OCI-LY7 (cell line): ENCODE results near the gene PTGDS. TPM values are rescaled to one million over a fixed set of nuclear protein-coding genes. Genes with fewer than 3 reads are reported as not detected.

Source experiments
- BruUV-seq: library from RNA; stranded (reverse); fragments of 400-500 nt; replicated peaks from 2 replicates; lab custom pipeline; 2021; lab: Mats Ljungman, UMichigan
- CTCF ChIA-PET: fragments of 300-600 bp; sonication (Branson Sonifier 250); formaldehyde crosslinking; loops from one replicate; lab custom pipeline; 2022; ENCODE audit warnings: antibody characterized with exemption; ENCODE audit not compliant: unreplicated experiment; lab: Charles Lee
- POLR2A ChIA-PET: fragments of 300-600 bp; sonication (Branson Sonifier 250); formaldehyde crosslinking; loops from one replicate; lab custom pipeline; 2022; ENCODE audit warnings: antibody characterized with exemption; lab: Charles Lee
- DNase-seq: peaks from one replicate; pipeline ENCODE4 v3.0.0-alpha.2; 2015; ENCODE audit warnings: low spot score
- H2AFZ ChIP-seq: fragments of 200-600 bp; sonication (generic), shearing (Covaris generic); 2 replicates; pipeline ENCODE4 v1.6.1; 2014; ENCODE audit warnings: mild to moderate bottlenecking, antibody characterized with exemption, low read length, moderate library complexity
- H3K27ac ChIP-seq: fragments of 200-600 bp; sonication (generic); 2 replicates; pipeline ENCODE4 v1.5.1; 2014; ENCODE audit warnings: mixed run types, low read depth, mild to moderate bottlenecking, moderate library complexity, low read length, inconsistent platforms; ENCODE audit not compliant: poor library complexity, severe bottlenecking
- H3K36me3 ChIP-seq: fragments of 200-600 bp; sonication (generic); 2 replicates; pipeline ENCODE4 v1.6.1; 2014; ENCODE audit warnings: mild to moderate bottlenecking, antibody characterized with exemption, low read length, moderate library complexity, mixed read lengths; ENCODE audit not compliant: insufficient read depth
- H3K4me1 ChIP-seq: fragments of 200-600 bp; sonication (generic); 2 replicates; pipeline ENCODE4 v1.5.1; 2014; ENCODE audit warnings: mild to moderate bottlenecking, low read length; ENCODE audit not compliant: insufficient read depth, poor library complexity, severe bottlenecking
- H3K4me2 ChIP-seq: fragments of 200-600 bp; sonication (generic); 2 replicates; pipeline ENCODE4 v1.6.1; 2014; ENCODE audit warnings: mild to moderate bottlenecking, low read length
- H3K4me3 ChIP-seq: fragments of 200-600 bp; sonication (generic); 2 replicates; pipeline ENCODE4 v1.5.1; 2014; ENCODE audit warnings: mild to moderate bottlenecking, low read depth, low read length; ENCODE audit not compliant: poor library complexity, severe bottlenecking
- H3K79me2 ChIP-seq: fragments of 200-600 bp; sonication (generic); 2 replicates; pipeline ENCODE4 v1.6.1; 2016; ENCODE audit warnings: low read depth, mild to moderate bottlenecking, low read length, moderate library complexity, mixed read lengths; ENCODE audit not compliant: insufficient read depth
- H3K9me2 ChIP-seq: fragments of 200-600 bp; sonication (generic); 2 replicates; pipeline ENCODE4 v1.6.1; 2016; ENCODE audit warnings: mild to moderate bottlenecking, low read length, mixed read lengths; ENCODE audit not compliant: insufficient read depth
- H3K9me3 ChIP-seq: fragments of 200-600 bp; sonication (generic); 2 replicates; pipeline ENCODE4 v1.6.1; 2014; ENCODE audit warnings: mild to moderate bottlenecking, mixed run types, low read length, mixed read lengths
- H4K20me1 ChIP-seq: fragments of 200-600 bp; sonication (generic); 2 replicates; pipeline ENCODE4 v1.6.1; 2014; ENCODE audit warnings: mild to moderate bottlenecking, antibody characterized with exemption, low read length, moderate library complexity, mixed read lengths; ENCODE audit not compliant: insufficient read depth
- EZH2phosphoT487 ChIP-seq: fragments of 200-600 bp; sonication (generic); IDR thresholded peaks from 2 replicates; pipeline ENCODE4 v1.6.1; 2018; ENCODE audit warnings: low read depth, borderline replicate concordance, mild to moderate bottlenecking, mixed run types, antibody characterized with exemption, low read length, moderate library complexity, mixed read lengths
- intact Hi-C: fragments of 100-400 bp; cut with micrococcal nuclease; formaldehyde crosslinking; loops from one replicate; pipeline ENCODE4 v1.10.0; 2022; ENCODE audit not compliant: unreplicated experiment
- total RNA-seq, 2 experiments: library from RNA; depleted of rRNA in 1 of 2; stranded (reverse); fragments of >200 nt in 1 of 2; shearing (Covaris generic) in 1 of 2; gene quantifications; 2 replicates each; pipeline ENCODE4 v1.2.3, GENCODE V29; 2014 to 2022
- TF ChIP-seq, protein P1 (sequence below): fragments of 200-600 bp; sonication (generic); conservative IDR thresholded peaks from 2 replicates; pipeline ENCODE4 v1.5.1; 2014; ENCODE audit warnings: mild to moderate bottlenecking, antibody characterized with exemption, low read length, moderate library complexity, mixed read lengths

The PTGDS gene
- total RNA-seq, 2 experiments from 2014 or later = not detected

DNA sequence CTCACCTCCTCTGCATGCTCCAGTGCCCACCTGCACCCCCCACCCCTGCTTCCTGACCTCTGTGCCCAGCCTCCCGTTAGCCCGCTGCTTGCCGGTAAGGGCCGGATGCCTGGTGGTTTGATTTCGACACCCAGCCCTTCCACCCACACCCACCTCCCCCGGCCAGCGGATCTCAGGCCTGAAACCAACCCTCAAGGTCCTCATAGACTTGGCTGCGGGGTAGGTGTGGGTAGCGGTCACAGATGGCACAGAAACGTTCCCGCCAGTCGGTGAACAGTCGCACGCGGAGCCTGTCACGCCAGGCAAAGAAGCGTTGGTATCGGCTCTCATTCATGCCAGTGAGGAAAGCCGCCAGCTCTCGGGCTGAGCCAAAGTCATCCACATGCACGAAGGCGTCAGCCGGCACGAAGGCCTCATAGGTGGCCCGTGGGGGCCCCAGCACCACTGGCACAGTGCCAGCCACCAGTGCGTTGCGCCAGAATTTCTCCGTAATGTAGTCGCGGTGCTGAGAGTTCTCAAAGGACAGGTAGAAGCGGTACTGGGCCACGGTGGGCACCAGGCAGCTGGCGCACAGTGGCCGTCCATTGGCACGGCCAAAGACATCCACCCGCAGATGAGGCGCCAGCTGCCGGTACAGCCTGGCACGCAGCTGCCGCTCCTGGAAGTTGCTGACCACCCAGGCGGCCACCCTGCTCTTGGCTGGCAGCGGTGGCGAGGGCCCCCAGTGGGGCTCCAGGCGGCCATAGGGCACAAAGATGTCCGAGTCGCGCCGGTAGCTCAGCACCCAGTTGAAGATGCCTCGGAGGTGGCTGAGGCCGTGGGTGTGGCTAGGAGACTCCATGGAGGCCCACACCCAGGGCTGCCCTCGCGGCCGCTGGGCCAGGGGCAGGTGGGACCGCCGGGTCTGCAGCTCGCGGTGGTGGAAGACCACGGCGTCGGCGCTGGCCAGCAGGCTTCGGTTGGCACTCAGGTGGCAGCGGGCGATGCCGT, 53.5 kb downstream of the PTGDS start:
- Histone ChIP-seq H3K9me2 (no peaks in the 10 kb centered on the region), H3K9me3 (no peaks in the 10 kb centered on the region), H3K4me1 (peaks cover 48% of the 10 kb centered on the region), H3K27ac (no peak overlapping the region), H4K20me1 (no peaks in the 10 kb centered on the region), H3K4me2 (no peak overlapping the region), H3K4me3 (no peak overlapping the region), H3K36me3 (no peaks in the 10 kb centered on the region), H2AFZ (no peak overlapping the region), H3K79me2 (no peaks in the 10 kb centered on the region)
- intact Hi-C loops = no loop called here
- TF ChIP-seq, protein P1, sequence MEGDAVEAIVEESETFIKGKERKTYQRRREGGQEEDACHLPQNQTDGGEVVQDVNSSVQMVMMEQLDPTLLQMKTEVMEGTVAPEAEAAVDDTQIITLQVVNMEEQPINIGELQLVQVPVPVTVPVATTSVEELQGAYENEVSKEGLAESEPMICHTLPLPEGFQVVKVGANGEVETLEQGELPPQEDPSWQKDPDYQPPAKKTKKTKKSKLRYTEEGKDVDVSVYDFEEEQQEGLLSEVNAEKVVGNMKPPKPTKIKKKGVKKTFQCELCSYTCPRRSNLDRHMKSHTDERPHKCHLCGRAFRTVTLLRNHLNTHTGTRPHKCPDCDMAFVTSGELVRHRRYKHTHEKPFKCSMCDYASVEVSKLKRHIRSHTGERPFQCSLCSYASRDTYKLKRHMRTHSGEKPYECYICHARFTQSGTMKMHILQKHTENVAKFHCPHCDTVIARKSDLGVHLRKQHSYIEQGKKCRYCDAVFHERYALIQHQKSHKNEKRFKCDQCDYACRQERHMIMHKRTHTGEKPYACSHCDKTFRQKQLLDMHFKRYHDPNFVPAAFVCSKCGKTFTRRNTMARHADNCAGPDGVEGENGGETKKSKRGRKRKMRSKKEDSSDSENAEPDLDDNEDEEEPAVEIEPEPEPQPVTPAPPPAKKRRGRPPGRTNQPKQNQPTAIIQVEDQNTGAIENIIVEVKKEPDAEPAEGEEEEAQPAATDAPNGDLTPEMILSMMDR = no peak
- TF ChIP-seq EZH2phosphoT487 = no peak
- POLR2A ChIA-PET = interaction anchor here (0.5 kb wide), 1 partner anchor 118 kb away, joined by 4 read pairs; no protein-coding TSS in a partner anchor
- CTCF ChIA-PET = interaction anchor here (1.0 to 2.2 kb wide), 2 partner anchors 16 to 99 kb away, joined by 5 to 6 read pairs; no protein-coding TSS in a partner anchor
- DNase-seq = peak; percentile 33
- no TSS peak for BruUV-seq

Other genes starting within 250 kb of the PTGDS start
Only the 30 nearest of the 37 such genes appear.
- gene LCN8, start 219.3 kb upstream of the PTGDS start, total RNA-seq (2014; rRNA removed; shearing (Covaris generic)) = not detected in 2 replicates
- gene LCN8, start 219.3 kb upstream of the PTGDS start, total RNA-seq (2022) = not detected in 2 replicates
- gene LCN15, start 213.0 kb upstream of the PTGDS start, total RNA-seq (2014; rRNA removed; shearing (Covaris generic)) = not detected in 2 replicates
- not detected in 2 replicates for gene LCN15, start 213.0 kb upstream of the PTGDS start, total RNA-seq (2022)
- 61.9 and 70.2 TPM in 2 replicates for gene TMEM141, start 186.2 kb upstream of the PTGDS start, total RNA-seq (2014; rRNA removed; shearing (Covaris generic))
- 41.5 and 43.2 TPM in 2 replicates for gene TMEM141, start 186.2 kb upstream of the PTGDS start, total RNA-seq (2022)
- gene CCDC183, start 181.2 kb upstream of the PTGDS start, total RNA-seq (2014; rRNA removed; shearing (Covaris generic)) = 1.3 and 2.2 TPM in 2 replicates
- gene CCDC183, start 181.2 kb upstream of the PTGDS start, total RNA-seq (2022) = 0.44 and 0.88 TPM in 2 replicates
- gene RABL6, start 169.6 kb upstream of the PTGDS start, total RNA-seq (2014; rRNA removed; shearing (Covaris generic)) = 97.0 and 113 TPM in 2 replicates
- gene RABL6, start 169.6 kb upstream of the PTGDS start, total RNA-seq (2022) = 126 and 133 TPM in 2 replicates
- 2.4 and 2.5 TPM in 2 replicates for gene AJM1, start 135.0 kb upstream of the PTGDS start, total RNA-seq (2014; rRNA removed; shearing (Covaris generic))
- 4.6 and 5.1 TPM in 2 replicates for gene AJM1, start 135.0 kb upstream of the PTGDS start, total RNA-seq (2022)
- gene PHPT1, start 128.1 kb upstream of the PTGDS start, total RNA-seq (2014; rRNA removed; shearing (Covaris generic)) = 56.9 and 81.9 TPM in 2 replicates
- 42.4 and 49.9 TPM in 2 replicates for gene PHPT1, start 128.1 kb upstream of the PTGDS start, total RNA-seq (2022)
- 11.7 and 14.0 TPM in 2 replicates for gene MAMDC4, start 125.2 kb upstream of the PTGDS start, total RNA-seq (2014; rRNA removed; shearing (Covaris generic))
- 12.7 and 14.2 TPM in 2 replicates for gene MAMDC4, start 125.2 kb upstream of the PTGDS start, total RNA-seq (2022)
- gene EDF1, start 111.2 kb upstream of the PTGDS start, total RNA-seq (2014; rRNA removed; shearing (Covaris generic)) = 272 and 409 TPM in 2 replicates
- 222 and 246 TPM in 2 replicates for gene EDF1, start 111.2 kb upstream of the PTGDS start, total RNA-seq (2022)
- 31.4 and 34.7 TPM in 2 replicates for gene TRAF2, start 91.0 kb upstream of the PTGDS start, total RNA-seq (2014; rRNA removed; shearing (Covaris generic))
- gene TRAF2, start 91.0 kb upstream of the PTGDS start, total RNA-seq (2022) = 40.5 and 43.7 TPM in 2 replicates
- gene FBXW5, start 32.8 kb upstream of the PTGDS start, total RNA-seq (2014; rRNA removed; shearing (Covaris generic)) = 78.7 and 89.6 TPM in 2 replicates
- gene FBXW5, start 32.8 kb upstream of the PTGDS start, total RNA-seq (2022) = 59.1 and 63.3 TPM in 2 replicates
- gene C8G, start 32.3 kb upstream of the PTGDS start, total RNA-seq (2014; rRNA removed; shearing (Covaris generic)) = 0.95 and 1.0 TPM in 2 replicates
- gene C8G, start 32.3 kb upstream of the PTGDS start, total RNA-seq (2022) = 2.1 and 2.2 TPM in 2 replicates
- 0.95 and 6.5 TPM in 2 replicates for gene LCN12, start 25.2 kb upstream of the PTGDS start, total RNA-seq (2014; rRNA removed; shearing (Covaris generic))
- 3.5 and 3.7 TPM in 2 replicates for gene LCN12, start 25.2 kb upstream of the PTGDS start, total RNA-seq (2022)
- gene LCNL1, start 5.5 kb downstream of the PTGDS start, total RNA-seq (2014; rRNA removed; shearing (Covaris generic)) = not detected in 2 replicates
- gene LCNL1, start 5.5 kb downstream of the PTGDS start, total RNA-seq (2022) = not detected in 2 replicates
- gene PAXX, start 14.9 kb downstream of the PTGDS start, total RNA-seq (2014; rRNA removed; shearing (Covaris generic)) = 63.5 and 66.5 TPM in 2 replicates
- 45.7 and 46.3 TPM in 2 replicates for gene PAXX, start 14.9 kb downstream of the PTGDS start, total RNA-seq (2022)
- not detected in 2 replicates for gene CLIC3, start 19.1 kb downstream of the PTGDS start, total RNA-seq (2014; rRNA removed; shearing (Covaris generic))
- gene CLIC3, start 19.1 kb downstream of the PTGDS start, total RNA-seq (2022) = not detected in 2 replicates
- gene ABCA2, start 50.7 kb downstream of the PTGDS start, total RNA-seq (2014; rRNA removed; shearing (Covaris generic)) = 2.4 and 4.1 TPM in 2 replicates
- gene ABCA2, start 50.7 kb downstream of the PTGDS start, total RNA-seq (2022) = 8.3 and 10.6 TPM in 2 replicates
- not detected in 2 replicates for gene FUT7, start 54.6 kb downstream of the PTGDS start, total RNA-seq (2014; rRNA removed; shearing (Covaris generic))
- gene FUT7, start 54.6 kb downstream of the PTGDS start, total RNA-seq (2022) = 0.21 TPM in 1 of 2 replicates, not detected in the other
- 0.21 and 0.32 TPM in 2 replicates for gene NPDC1, start 68.7 kb downstream of the PTGDS start, total RNA-seq (2014; rRNA removed; shearing (Covaris generic))
- gene NPDC1, start 68.7 kb downstream of the PTGDS start, total RNA-seq (2022) = 0.38 and 0.39 TPM in 2 replicates
- 0.16 TPM in 1 of 2 replicates, not detected in the other for gene ENTPD2, start 76.6 kb downstream of the PTGDS start, total RNA-seq (2014; rRNA removed; shearing (Covaris generic))
- gene ENTPD2, start 76.6 kb downstream of the PTGDS start, total RNA-seq (2022) = not detected in 2 replicates
- gene SAPCD2, start 93.1 kb downstream of the PTGDS start, total RNA-seq (2014; rRNA removed; shearing (Covaris generic)) = 65.9 and 74.0 TPM in 2 replicates
- gene SAPCD2, start 93.1 kb downstream of the PTGDS start, total RNA-seq (2022) = 51.4 and 57.2 TPM in 2 replicates
- gene UAP1L1, start 100.0 kb downstream of the PTGDS start, total RNA-seq (2014; rRNA removed; shearing (Covaris generic)) = 5.3 and 5.7 TPM in 2 replicates
- 12.3 and 16.7 TPM in 2 replicates for gene UAP1L1, start 100.0 kb downstream of the PTGDS start, total RNA-seq (2022)
- 22.5 and 32.7 TPM in 2 replicates for gene MAN1B1, start 109.5 kb downstream of the PTGDS start, total RNA-seq (2014; rRNA removed; shearing (Covaris generic))
- 38.8 and 43.4 TPM in 2 replicates for gene MAN1B1, start 109.5 kb downstream of the PTGDS start, total RNA-seq (2022)
- gene DPP7, start 137.2 kb downstream of the PTGDS start, total RNA-seq (2014; rRNA removed; shearing (Covaris generic)) = 173 and 182 TPM in 2 replicates
- gene DPP7, start 137.2 kb downstream of the PTGDS start, total RNA-seq (2022) = 154 TPM in 2 replicates
- 0.06 TPM in 1 of 2 replicates, not detected in the other for gene GRIN1, start 161.7 kb downstream of the PTGDS start, total RNA-seq (2014; rRNA removed; shearing (Covaris generic))
- gene GRIN1, start 161.7 kb downstream of the PTGDS start, total RNA-seq (2022) = 0.15 and 0.55 TPM in 2 replicates
- 0.21 TPM in 1 of 2 replicates, not detected in the other for gene LRRC26, start 192.5 kb downstream of the PTGDS start, total RNA-seq (2014; rRNA removed; shearing (Covaris generic))
- gene LRRC26, start 192.5 kb downstream of the PTGDS start, total RNA-seq (2022) = not detected in 2 replicates
- gene TMEM210, start 194.6 kb downstream of the PTGDS start, total RNA-seq (2014; rRNA removed; shearing (Covaris generic)) = not detected in 2 replicates
- gene TMEM210, start 194.6 kb downstream of the PTGDS start, total RNA-seq (2022) = not detected in 2 replicates
- 34.8 and 38.6 TPM in 2 replicates for gene ANAPC2, start 211.1 kb downstream of the PTGDS start, total RNA-seq (2014; rRNA removed; shearing (Covaris generic))
- gene ANAPC2, start 211.1 kb downstream of the PTGDS start, total RNA-seq (2022) = 89.6 and 90.4 TPM in 2 replicates
- gene SSNA1, start 211.2 kb downstream of the PTGDS start, total RNA-seq (2014; rRNA removed; shearing (Covaris generic)) = 111 and 130 TPM in 2 replicates
- 71.0 and 75.1 TPM in 2 replicates for gene SSNA1, start 211.2 kb downstream of the PTGDS start, total RNA-seq (2022)
- gene TPRN, start 223.2 kb downstream of the PTGDS start, total RNA-seq (2014; rRNA removed; shearing (Covaris generic)) = 9.0 and 10.3 TPM in 2 replicates
- 15.3 and 15.9 TPM in 2 replicates for gene TPRN, start 223.2 kb downstream of the PTGDS start, total RNA-seq (2022)